Endothelial cell (in vitro differentiated cells): Measurements from ENCODE around the gene CTXND1. TPM values are rescaled to one million over a fixed set of nuclear protein-coding genes. Genes with fewer than 3 reads are reported as not detected.

Experiments
- DNase-seq: peaks from one replicate; pipeline ENCODE4 v3.0.0; 2021; ENCODE audit warnings: low spot score
- H3K27ac Mint-ChIP-seq: one replicate; pipeline ENCODE4 v1.8.0; 2021; ENCODE audit warnings: mixed read lengths, inconsistent platforms; ENCODE audit not compliant: unreplicated experiment
- H3K27me3 Mint-ChIP-seq: one replicate; pipeline ENCODE4 v1.8.0; 2021; ENCODE audit warnings: mild to moderate bottlenecking, moderate library complexity, mixed read lengths, inconsistent platforms; ENCODE audit not compliant: unreplicated experiment
- H3K36me3 Mint-ChIP-seq: one replicate; pipeline ENCODE4 v1.8.0; 2021; ENCODE audit warnings: mild to moderate bottlenecking, low read depth, mixed read lengths, inconsistent platforms; ENCODE audit not compliant: unreplicated experiment
- H3K4me1 Mint-ChIP-seq: one replicate; pipeline ENCODE4 v1.8.0; 2021; ENCODE audit warnings: mild to moderate bottlenecking, mixed read lengths, inconsistent platforms; ENCODE audit not compliant: unreplicated experiment
- H3K4me3 Mint-ChIP-seq: one replicate; pipeline ENCODE4 v1.8.0; 2021; ENCODE audit warnings: mild to moderate bottlenecking, mixed read lengths, inconsistent platforms; ENCODE audit not compliant: unreplicated experiment
- H3K9me3 Mint-ChIP-seq: one replicate; pipeline ENCODE4 v1.8.0; 2021; ENCODE audit warnings: mixed read lengths, inconsistent platforms; ENCODE audit not compliant: unreplicated experiment
- CTCF ChIP-seq: fragments of 200-600 bp; sonication (generic); IDR thresholded peaks from one replicate; pipeline ENCODE4 v1.5.0; 2021; ENCODE audit warnings: antibody characterized with exemption; ENCODE audit not compliant: unreplicated experiment
- total RNA-seq: library from RNA; stranded (reverse); fragmentation: NEBNext Ultra II Directional; extraction: Animal tissue kit (Norgen Biotek cat#: 25700); gene quantifications from one replicate; pipeline ENCODE4 v1.2.1, GENCODE V29; 2021; ENCODE audit not compliant: unreplicated experiment

The CTXND1 gene
- total RNA-seq, 1 donor from 2014 or later, result 0.03 TPM

- peaks cover 10% of the 10 kb centered on the region for H3K4me1 Mint-ChIP-seq
- H3K27ac Mint-ChIP-seq, result no peak overlapping the region
- peaks cover 8% of the 10 kb centered on the region for H3K36me3 Mint-ChIP-seq
- H3K9me3 Mint-ChIP-seq, result no peaks in the 10 kb centered on the region
- H3K4me3 Mint-ChIP-seq, result peak overlapping the region; percentile 91
- no peak for DNase-seq
- no peak for TF ChIP-seq CTCF
- peaks cover 1% of the 10 kb centered on the region for H3K27me3 Mint-ChIP-seq
These were observed 98.1 kb downstream of the CTXND1 start for GRCh38 chr15:80153900-80154299.

- TF ChIP-seq CTCF, result no peak
- Mint-ChIP-seq H3K4me1 (peaks cover 10% of the 10 kb centered on the region), H3K36me3 (peaks cover 5% of the 10 kb centered on the region), H3K4me3 (peak within 1 kb of the TSS; percentile 91), H3K27me3 (peaks cover 1% of the 10 kb centered on the region), H3K27ac (peak within 1 kb of the TSS; percentile 1), H3K9me3 (no peaks in the 10 kb centered on the region)
- DNase-seq, result no peak
These were observed 98.8 kb downstream of the CTXND1 start, which contains the start of gene FAH for GRCh38 chr15:80152896-80153876. TSS of gene FAH (plus strand) at chr15:80152999. CDS start at chr15:80153055, 56 bp downstream.

- H3K27me3 Mint-ChIP-seq, result peaks cover 1% of the 10 kb centered on the region
- H3K4me3 Mint-ChIP-seq, result peak overlapping the region; percentile 87
- DNase-seq, result peak; percentile 87
- H3K36me3 Mint-ChIP-seq, result peaks cover 5% of the 10 kb centered on the region
- H3K4me1 Mint-ChIP-seq, result peaks cover 10% of the 10 kb centered on the region
- H3K27ac Mint-ChIP-seq, result peak overlapping the region; percentile 1
- no peak for TF ChIP-seq CTCF
- H3K9me3 Mint-ChIP-seq, result no peaks in the 10 kb centered on the region
These were observed 99.7 kb downstream of the CTXND1 start for GRCh38 chr15:80152180-80152895.

GRCh38 chr15:80151576-80151975, 100.4 kb downstream of the CTXND1 start:
- peak overlapping the region; percentile 1 for H3K27ac Mint-ChIP-seq
- DNase-seq, result no peak
- H3K27me3 Mint-ChIP-seq, result peaks cover 3% of the 10 kb centered on the region
- H3K9me3 Mint-ChIP-seq, result no peaks in the 10 kb centered on the region
- no peak for TF ChIP-seq CTCF
- peaks cover 5% of the 10 kb centered on the region for H3K36me3 Mint-ChIP-seq
- H3K4me1 Mint-ChIP-seq, result peaks cover 10% of the 10 kb centered on the region
- H3K4me3 Mint-ChIP-seq, result peak overlapping the region; percentile 87
